A549 treated with ZK216348 at 1 μM for 4 hours (cell line): ENCODE data around the gene PM20D2. TPM values are rescaled to one million over a fixed set of nuclear protein-coding genes. Genes with fewer than 3 reads are reported as not detected.

Experiments
- total RNA-seq: library from RNA; stranded (reverse); fragments of 200-300 nt; extraction: Qiagen RNA extraction; gene quantifications from 5 replicates; pipeline ENCODE4 v1.2.3, GENCODE V29; 2022; ENCODE audit warnings: low read depth

PM20D2 gene, protein sequence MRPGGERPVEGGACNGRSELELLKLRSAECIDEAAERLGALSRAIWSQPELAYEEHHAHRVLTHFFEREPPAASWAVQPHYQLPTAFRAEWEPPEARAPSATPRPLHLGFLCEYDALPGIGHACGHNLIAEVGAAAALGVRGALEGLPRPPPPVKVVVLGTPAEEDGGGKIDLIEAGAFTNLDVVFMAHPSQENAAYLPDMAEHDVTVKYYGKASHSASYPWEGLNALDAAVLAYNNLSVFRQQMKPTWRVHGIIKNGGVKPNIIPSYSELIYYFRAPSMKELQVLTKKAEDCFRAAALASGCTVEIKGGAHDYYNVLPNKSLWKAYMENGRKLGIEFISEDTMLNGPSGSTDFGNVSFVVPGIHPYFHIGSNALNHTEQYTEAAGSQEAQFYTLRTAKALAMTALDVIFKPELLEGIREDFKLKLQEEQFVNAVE
- 7.4 to 15.8 TPM (median 13.9 TPM) in 5 replicates for total RNA-seq

DNA sequence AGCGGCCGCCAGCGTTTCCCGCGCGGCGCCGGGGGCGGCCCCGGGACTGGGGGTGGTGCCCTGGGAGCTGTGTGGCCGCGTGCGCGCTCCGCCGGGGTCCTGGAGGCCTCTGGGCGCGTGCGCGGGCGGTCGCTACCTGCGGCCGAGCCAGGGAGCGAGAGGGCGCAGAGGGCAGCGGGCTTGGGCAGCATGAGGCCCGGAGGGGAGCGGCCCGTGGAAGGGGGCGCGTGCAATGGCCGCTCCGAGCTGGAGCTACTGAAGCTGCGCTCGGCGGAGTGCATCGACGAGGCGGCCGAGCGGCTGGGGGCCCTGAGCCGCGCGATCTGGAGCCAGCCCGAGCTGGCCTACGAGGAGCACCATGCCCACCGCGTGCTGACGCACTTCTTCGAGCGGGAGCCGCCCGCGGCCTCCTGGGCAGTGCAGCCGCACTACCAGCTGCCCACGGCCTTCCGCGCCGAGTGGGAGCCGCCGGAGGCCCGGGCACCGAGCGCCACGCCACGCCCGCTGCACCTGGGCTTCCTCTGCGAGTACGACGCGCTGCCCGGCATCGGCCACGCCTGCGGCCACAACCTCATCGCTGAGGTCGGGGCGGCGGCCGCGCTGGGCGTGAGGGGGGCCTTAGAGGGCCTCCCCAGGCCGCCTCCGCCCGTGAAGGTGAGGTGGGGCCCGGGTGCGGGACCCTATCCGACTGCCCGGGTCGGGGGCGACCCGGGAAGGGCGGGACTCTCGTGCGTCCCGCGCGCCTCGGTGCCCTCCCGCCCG lies at the start of gene PM20D2:
Gene PM20D2, plus strand, starts transcription at position 100 of the 762 bp plus-strand sequence. Its CDS starts 90 bp downstream, at position 190.

DNA sequence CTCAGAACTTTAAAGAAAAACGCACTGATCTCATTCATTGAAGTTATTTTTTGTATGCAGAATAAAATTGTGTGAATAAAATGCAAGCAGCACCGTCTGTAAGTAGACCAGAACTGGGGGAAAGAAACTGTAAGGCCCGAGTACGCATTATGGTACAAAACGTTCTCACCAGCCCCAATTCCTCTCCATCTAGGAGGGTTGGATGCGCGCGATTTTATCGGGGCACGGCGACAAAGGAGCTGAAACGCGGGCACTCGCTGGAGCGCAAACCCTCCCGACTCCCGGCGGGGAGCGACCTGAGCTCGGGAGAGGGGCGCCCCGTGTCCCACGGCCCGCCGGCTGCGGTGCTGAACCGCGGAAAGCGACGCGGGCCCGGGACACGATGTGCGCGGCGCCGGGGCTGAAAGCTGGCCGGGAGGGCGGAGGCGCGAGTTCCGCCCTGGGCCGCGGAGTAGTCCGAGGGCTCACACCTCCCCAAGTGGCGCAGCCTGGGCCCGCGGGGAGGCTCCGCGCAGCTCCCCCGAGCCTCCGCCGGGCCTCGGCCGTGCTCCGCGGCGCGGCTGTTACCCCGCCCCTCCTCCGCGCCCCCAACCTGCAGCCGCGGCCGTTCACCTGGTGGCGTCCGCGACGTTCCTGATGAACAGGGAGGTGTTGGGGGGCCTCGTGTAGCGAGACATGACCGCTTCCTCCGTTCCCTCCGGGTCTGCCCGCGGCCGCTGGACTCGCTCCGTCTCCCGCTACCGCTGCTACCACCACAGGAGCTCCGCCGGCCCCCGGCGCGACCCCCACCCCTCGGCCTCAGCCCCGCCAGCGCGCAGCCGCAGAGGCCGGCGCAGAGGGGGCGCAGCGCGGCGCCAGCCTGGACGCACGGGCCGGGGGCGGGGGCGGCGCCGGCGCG lies 28.4 kb upstream of the PM20D2 start, which contains the start of gene SRSF12:
Gene SRSF12, minus strand, starts transcription at position 861 of the 898 bp plus-strand sequence. Its CDS starts 184 bp downstream, at position 677.

Other genes starting within 250 kb of the PM20D2 start
- gene RNGTT, start 182.4 kb upstream of the PM20D2 start, total RNA-seq, result 5.6 to 9.7 TPM (median 8.1 TPM) in 5 replicates
- 15.2 to 45.6 TPM (median 32.4 TPM) in 5 replicates for gene PNRC1, start 65.3 kb upstream of the PM20D2 start, total RNA-seq
- gene SRSF12, start 28.0 kb upstream of the PM20D2 start, total RNA-seq, result 0.75 to 1.9 TPM (median 1.0 TPM) in 5 replicates
- not detected in 5 replicates for gene GABRR1, start 71.3 kb downstream of the PM20D2 start, total RNA-seq
- gene GABRR2, start 169.2 kb downstream of the PM20D2 start, total RNA-seq, result 0.09 to 0.21 TPM (median 0.13 TPM) in 4 of 5 replicates, not detected in the other
- 10.4 to 19.9 TPM (median 14.8 TPM) in 5 replicates for gene UBE2J1, start 206.7 kb downstream of the PM20D2 start, total RNA-seq